ENCODE data around the gene RELA.

DNA sequence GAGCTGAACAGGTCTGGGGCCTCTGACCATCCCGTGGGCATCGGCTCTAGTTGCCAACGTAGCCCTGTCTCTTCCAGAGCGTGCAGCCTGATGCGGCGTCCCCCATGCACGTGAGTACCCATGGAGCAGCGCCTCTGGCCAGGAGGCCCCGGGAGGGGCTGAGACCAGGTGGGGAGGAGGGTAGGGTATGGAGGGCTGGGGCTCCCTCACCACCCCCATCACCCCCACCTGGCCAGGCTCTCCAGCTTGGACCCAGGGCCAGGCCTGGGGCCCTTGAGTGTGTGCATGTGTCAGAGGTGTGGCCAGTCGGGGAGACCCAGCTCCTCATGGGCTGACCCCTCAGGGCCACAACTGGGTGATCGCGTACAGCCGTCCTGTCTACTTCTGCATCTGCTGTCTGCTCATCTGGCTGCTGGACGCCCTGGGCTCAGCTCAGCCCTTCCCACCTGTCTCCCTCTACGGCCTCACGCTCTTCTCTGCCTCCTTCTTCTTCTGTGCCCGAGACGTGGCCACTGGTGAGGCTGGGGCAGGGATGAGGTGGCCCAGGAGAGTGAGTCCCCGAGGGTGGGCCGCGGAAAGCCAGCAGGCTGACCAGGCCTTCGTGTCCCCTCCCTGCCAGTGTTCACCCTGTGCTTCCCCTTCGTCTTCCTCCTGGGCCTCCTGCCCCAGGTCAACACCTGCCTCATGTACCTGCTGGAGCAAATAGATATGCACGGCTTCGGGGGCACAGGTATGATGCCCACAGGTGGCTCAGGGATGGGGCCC is 38.7 kb downstream of the RELA start:
- TF ChIP-seq CTCF (IDR thresholded peaks at IDR 0.05; ENCODE audit: insufficient read depth, low read length) (no peak), GABPA (IDR thresholded peaks at IDR 0.05; ENCODE audit: low read depth) (no peak), POLR2AphosphoS5 (IDR thresholded peaks at IDR 0.05; ENCODE audit: low read depth) (no peak)
- TF ChIP-seq, protein P1, sequence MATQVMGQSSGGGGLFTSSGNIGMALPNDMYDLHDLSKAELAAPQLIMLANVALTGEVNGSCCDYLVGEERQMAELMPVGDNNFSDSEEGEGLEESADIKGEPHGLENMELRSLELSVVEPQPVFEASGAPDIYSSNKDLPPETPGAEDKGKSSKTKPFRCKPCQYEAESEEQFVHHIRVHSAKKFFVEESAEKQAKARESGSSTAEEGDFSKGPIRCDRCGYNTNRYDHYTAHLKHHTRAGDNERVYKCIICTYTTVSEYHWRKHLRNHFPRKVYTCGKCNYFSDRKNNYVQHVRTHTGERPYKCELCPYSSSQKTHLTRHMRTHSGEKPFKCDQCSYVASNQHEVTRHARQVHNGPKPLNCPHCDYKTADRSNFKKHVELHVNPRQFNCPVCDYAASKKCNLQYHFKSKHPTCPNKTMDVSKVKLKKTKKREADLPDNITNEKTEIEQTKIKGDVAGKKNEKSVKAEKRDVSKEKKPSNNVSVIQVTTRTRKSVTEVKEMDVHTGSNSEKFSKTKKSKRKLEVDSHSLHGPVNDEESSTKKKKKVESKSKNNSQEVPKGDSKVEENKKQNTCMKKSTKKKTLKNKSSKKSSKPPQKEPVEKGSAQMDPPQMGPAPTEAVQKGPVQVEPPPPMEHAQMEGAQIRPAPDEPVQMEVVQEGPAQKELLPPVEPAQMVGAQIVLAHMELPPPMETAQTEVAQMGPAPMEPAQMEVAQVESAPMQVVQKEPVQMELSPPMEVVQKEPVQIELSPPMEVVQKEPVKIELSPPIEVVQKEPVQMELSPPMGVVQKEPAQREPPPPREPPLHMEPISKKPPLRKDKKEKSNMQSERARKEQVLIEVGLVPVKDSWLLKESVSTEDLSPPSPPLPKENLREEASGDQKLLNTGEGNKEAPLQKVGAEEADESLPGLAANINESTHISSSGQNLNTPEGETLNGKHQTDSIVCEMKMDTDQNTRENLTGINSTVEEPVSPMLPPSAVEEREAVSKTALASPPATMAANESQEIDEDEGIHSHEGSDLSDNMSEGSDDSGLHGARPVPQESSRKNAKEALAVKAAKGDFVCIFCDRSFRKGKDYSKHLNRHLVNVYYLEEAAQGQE (IDR thresholded peaks at IDR 0.05; ENCODE audit: insufficient replicate concordance, low read depth), result no peak

Measured in HL-60 (cell line).